ENCODE data around the gene CCL4.

CCL4 gene

GRCh38 chr17:36063786-36064541 is 39.7 kb upstream of the CCL4 start, which contains the start of gene CCL18:
TSS of gene CCL18 (plus strand) at chr17:36064272. CDS start at chr17:36064343, 71 bp downstream.
- H3K4me1 ChIP-seq: no peaks in the 10 kb centered on the region
- no peak within 1 kb of the TSS for H3K4me3 ChIP-seq (ENCODE audit: low read depth, low read length)
- TF ChIP-seq CTCF (IDR thresholded peaks at IDR 0.05; ENCODE audit: low read depth, low read length): no peak
- peaks cover 9% of the 10 kb centered on the region for H3K27me3 ChIP-seq
- H3K9me3 ChIP-seq: no peaks in the 10 kb centered on the region
- no peak for DNase-seq
- no peaks in the 10 kb centered on the region for H3K36me3 ChIP-seq

GRCh38 chr17:36066365-36066985 is 37.2 kb upstream of the CCL4 start:
- Histone ChIP-seq H3K36me3 (no peaks in the 10 kb centered on the region), H3K27me3 (peaks cover 11% of the 10 kb centered on the region; the same call in 1 of the 2 replicates)

DNA sequence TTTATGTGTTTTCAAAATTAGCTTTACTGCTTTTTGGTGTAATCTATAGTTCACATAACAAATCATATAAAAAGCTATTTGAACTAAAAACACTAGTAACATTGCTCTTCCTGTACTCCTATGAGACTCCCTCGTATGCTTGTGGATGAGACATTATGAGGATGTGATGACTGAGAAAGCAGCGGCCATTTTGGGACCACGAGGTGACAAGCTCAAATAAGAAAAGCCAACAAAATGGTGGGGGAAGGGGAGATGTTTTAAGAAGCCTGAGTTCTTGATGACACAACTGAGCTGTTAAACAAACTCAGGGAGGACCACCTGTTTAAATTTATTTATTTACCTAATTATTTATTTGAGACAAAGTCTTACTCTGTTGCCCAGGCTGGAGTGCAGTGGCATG is 35.1 kb upstream of the CCL4 start:
- Histone ChIP-seq H3K36me3 (no peaks in the 10 kb centered on the region), H3K9me3 (no peaks in the 10 kb centered on the region), H3K4me1 (no peaks in the 10 kb centered on the region; the same call in 1 of the 2 replicates), H3K4me3 (ENCODE audit: low read depth, low read length) (no peak overlapping the region), H3K27me3 (peaks cover 28% of the 10 kb centered on the region)
- DNase-seq: no peak
- no peak for TF ChIP-seq CTCF (IDR thresholded peaks at IDR 0.05; ENCODE audit: low read depth, low read length)

More at GRCh38 chr17:36066365-36066985, 37.2 kb upstream of the CCL4 start:
- no peak for TF ChIP-seq CTCF (IDR thresholded peaks at IDR 0.05; ENCODE audit: low read depth, low read length)
- H3K4me3 ChIP-seq (ENCODE audit: low read depth, low read length): no peak overlapping the region
- no peak for DNase-seq
- no peaks in the 10 kb centered on the region for H3K4me1 ChIP-seq
- no peaks in the 10 kb centered on the region for H3K9me3 ChIP-seq

DNA sequence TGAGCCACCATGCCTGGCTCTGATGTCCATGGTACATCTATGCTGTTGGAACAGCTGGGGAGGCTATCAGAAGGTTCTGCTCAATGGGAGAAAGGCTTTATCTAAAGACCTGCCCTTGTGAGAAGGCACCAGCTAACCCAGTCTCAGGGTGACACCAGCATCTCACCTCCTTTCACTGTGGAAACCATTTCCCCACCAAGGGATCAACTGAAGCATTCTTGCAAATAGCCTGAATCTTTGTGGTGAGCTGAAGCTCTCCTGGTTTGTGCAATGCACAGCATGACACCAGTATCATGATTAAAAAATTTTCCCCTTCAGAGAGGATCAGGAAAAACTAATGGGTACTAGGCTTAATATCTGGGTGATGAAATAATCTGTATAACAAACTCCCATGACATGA is 34.5 kb upstream of the CCL4 start:
- Histone ChIP-seq H3K36me3 (no peaks in the 10 kb centered on the region), H3K9me3 (no peaks in the 10 kb centered on the region), H3K4me1 (no peaks in the 10 kb centered on the region; the same call in 1 of the 2 replicates), H3K4me3 (ENCODE audit: low read depth, low read length) (no peak overlapping the region), H3K27me3 (peaks cover 32% of the 10 kb centered on the region)
- no peak for DNase-seq
- no peak for TF ChIP-seq CTCF (IDR thresholded peaks at IDR 0.05; ENCODE audit: low read depth, low read length)

- H3K4me3 ChIP-seq (ENCODE audit: low read depth, low read length): no peak overlapping the region
- no peaks in the 10 kb centered on the region for H3K9me3 ChIP-seq
- no peaks in the 10 kb centered on the region for H3K36me3 ChIP-seq
- H3K4me1 ChIP-seq: no peaks in the 10 kb centered on the region; the same call in 1 of the 2 replicates
- TF ChIP-seq CTCF (IDR thresholded peaks at IDR 0.05; ENCODE audit: low read depth, low read length): no peak
- DNase-seq: no peak
- peaks cover 42% of the 10 kb centered on the region for H3K27me3 ChIP-seq
Measured at GRCh38 chr17:36070427-36070826, 33.2 kb upstream of the CCL4 start.

GRCh38 chr17:36071751-36072150 is 31.9 kb upstream of the CCL4 start:
- H3K27me3 ChIP-seq: peaks cover 44% of the 10 kb centered on the region
- no peak overlapping the region for H3K4me3 ChIP-seq (ENCODE audit: low read depth, low read length)
- no peaks in the 10 kb centered on the region for H3K36me3 ChIP-seq
- H3K9me3 ChIP-seq: no peaks in the 10 kb centered on the region
- no peak for DNase-seq
- no peaks in the 10 kb centered on the region; the same call in 1 of the 2 replicates for H3K4me1 ChIP-seq
- TF ChIP-seq CTCF (IDR thresholded peaks at IDR 0.05; ENCODE audit: low read depth, low read length): no peak

Data from BE2C (cell line).